Esophagus muscularis mucosa (tissue), 4 donors: Measurements from ENCODE around the gene DNAJC12.

ENCODE experiments used
- EP300 ChIP-seq: sonication (generic); formaldehyde crosslinking; IDR thresholded peaks from one replicate; pipeline ENCODE4 v1.6.1; 2017; ENCODE audit warnings: antibody characterized with exemption
- POLR2A ChIP-seq: fragments of 450-650 bp; IDR thresholded peaks from one replicate; pipeline ENCODE4 v1.6.1; 2017; ENCODE audit warnings: antibody characterized with exemption, moderate library complexity, mild to moderate bottlenecking, low read depth
- POLR2AphosphoS5 ChIP-seq, 2 donors: sonication (generic); formaldehyde crosslinking; IDR thresholded peaks; one replicate each; pipeline ENCODE4 v1.6.1; 2017; ENCODE audit warnings: antibody characterized with exemption in 2 of 2
- TF ChIP-seq, protein P1 (sequence below), 3 experiments: fragments of 200-600 bp in 2 of 3; fragments of 450-650 bp in 1 of 3; sonication (generic) in 2 of 3; IDR thresholded peaks; one replicate each; pipeline ENCODE4 v1.5.1; 2017 to 2019; ENCODE audit warnings: antibody characterized with exemption in 3 of 3, mild to moderate bottlenecking in 2 of 3, moderate library complexity in 1 of 3

DNA sequence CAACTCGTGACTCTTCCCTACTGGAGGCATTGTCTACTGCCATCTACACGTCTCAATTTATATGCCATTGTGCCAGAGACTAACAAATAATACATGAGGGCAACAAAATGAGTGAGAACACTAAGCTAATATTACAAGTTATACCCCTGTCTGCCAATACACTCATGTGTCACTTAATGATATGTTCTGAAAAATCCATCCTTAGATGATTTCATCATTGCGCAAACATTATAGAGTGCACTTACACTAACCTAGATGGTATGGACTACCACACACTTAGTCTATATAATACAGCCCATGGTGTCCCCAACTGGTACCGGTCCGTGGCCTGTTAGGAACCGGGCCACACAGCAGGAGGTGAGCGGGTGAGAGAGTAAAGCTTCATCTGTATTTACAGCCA is 77.7 kb downstream of the DNAJC12 start:
- TF ChIP-seq, protein P1, sequence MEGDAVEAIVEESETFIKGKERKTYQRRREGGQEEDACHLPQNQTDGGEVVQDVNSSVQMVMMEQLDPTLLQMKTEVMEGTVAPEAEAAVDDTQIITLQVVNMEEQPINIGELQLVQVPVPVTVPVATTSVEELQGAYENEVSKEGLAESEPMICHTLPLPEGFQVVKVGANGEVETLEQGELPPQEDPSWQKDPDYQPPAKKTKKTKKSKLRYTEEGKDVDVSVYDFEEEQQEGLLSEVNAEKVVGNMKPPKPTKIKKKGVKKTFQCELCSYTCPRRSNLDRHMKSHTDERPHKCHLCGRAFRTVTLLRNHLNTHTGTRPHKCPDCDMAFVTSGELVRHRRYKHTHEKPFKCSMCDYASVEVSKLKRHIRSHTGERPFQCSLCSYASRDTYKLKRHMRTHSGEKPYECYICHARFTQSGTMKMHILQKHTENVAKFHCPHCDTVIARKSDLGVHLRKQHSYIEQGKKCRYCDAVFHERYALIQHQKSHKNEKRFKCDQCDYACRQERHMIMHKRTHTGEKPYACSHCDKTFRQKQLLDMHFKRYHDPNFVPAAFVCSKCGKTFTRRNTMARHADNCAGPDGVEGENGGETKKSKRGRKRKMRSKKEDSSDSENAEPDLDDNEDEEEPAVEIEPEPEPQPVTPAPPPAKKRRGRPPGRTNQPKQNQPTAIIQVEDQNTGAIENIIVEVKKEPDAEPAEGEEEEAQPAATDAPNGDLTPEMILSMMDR (IDR thresholded peaks at IDR 0.05): no peak
- no peak for TF ChIP-seq EP300
- no peak for TF ChIP-seq POLR2A
- no peak for TF ChIP-seq POLR2AphosphoS5 (IDR thresholded peaks at IDR 0.05)
